Measurements from ENCODE around the gene CRYBG1.

DNA sequence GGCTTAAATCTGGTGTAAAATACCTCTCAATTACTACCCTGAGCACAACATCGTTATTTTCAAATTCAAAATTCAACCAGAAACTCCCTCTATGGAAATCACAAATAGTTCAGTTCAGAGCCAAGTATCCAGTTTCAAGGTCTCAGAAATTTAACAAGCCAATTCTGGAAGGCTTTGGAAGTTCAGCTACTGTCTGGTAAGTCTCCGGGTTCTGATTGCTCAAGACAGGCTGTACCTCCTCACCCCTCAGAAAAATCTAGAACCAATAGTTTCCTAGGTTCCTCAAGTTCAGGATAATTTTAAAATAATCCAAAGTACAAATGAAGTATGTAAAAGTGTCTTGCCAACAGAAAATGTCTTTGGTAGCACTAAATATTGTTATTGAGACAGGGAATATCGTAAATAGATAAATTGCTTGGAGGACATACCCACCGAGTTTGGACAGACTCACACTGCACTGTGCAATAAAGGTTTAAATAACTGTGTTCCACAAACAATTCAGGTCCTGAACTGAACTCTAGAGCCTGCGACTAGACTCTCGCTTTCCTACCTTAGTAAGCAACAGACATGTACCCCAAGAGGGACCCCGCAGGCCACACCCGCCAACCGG lies 35.7 kb upstream of the CRYBG1 start:
- TF ChIP-seq, protein P1, sequence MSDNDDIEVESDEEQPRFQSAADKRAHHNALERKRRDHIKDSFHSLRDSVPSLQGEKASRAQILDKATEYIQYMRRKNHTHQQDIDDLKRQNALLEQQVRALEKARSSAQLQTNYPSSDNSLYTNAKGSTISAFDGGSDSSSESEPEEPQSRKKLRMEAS (IDR thresholded peaks at IDR 0.05; ENCODE audit: insufficient read depth, insufficient read length): no peak
- TF ChIP-seq, protein P2, sequence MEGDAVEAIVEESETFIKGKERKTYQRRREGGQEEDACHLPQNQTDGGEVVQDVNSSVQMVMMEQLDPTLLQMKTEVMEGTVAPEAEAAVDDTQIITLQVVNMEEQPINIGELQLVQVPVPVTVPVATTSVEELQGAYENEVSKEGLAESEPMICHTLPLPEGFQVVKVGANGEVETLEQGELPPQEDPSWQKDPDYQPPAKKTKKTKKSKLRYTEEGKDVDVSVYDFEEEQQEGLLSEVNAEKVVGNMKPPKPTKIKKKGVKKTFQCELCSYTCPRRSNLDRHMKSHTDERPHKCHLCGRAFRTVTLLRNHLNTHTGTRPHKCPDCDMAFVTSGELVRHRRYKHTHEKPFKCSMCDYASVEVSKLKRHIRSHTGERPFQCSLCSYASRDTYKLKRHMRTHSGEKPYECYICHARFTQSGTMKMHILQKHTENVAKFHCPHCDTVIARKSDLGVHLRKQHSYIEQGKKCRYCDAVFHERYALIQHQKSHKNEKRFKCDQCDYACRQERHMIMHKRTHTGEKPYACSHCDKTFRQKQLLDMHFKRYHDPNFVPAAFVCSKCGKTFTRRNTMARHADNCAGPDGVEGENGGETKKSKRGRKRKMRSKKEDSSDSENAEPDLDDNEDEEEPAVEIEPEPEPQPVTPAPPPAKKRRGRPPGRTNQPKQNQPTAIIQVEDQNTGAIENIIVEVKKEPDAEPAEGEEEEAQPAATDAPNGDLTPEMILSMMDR (IDR thresholded peaks at IDR 0.05; ENCODE audit: extremely low read depth in 1 of 2, insufficient read depth in 1 of 2, low read depth in 1 of 2, low read length in 2 of 2): no peak
- no peak for TF ChIP-seq EZH2 (IDR thresholded peaks at IDR 0.05; ENCODE audit: borderline replicate concordance, low read depth, low read length, severe bottlenecking)
